ENCODE data around the gene ZNF768.
"Not testable (repeated sequence)": the region's sequence is repeated elsewhere in the genome, so short reads cannot be mapped to it uniquely, and the experiment has no call there.

ZNF768 gene

DNA sequence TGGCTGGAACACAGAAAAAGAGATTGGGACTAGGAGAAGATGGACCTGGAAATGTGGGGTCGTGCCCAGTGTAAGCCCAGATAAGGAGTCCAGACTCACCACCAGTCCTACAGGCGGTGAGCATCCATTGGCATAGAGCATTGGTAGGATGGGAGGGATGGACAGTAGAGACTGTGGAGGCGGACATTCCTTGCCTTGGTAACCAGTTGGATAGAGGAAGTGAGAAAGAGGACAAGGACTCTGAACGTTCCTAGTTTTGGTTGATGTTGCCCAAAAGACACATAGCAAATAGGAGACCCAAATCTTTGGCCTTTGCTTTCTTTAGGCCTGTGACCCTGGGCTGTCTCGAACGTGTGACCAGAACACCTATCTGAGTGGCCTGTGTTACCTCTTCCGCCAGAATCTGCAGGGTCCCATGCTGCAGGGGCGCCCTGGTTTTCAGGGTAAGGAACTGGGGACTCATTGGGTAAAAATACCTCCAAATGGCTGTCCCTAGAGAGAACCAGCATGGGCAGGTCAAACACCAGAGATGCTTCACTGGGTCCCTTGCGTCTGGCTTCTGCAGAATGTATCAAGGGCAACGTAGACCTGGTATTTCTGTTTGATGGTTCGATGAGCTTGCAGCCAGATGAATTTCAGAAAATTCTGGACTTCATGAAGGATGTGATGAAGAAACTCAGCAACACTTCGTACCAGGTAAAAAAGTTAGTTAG lies 47.4 kb downstream of the ZNF768 start:
- H3K9ac ChIP-seq (ENCODE audit: insufficient read length): no peak overlapping the region
- no peaks in the 10 kb centered on the region for H3K9me3 ChIP-seq (ENCODE audit: low read depth, low read length)
- H3K27ac ChIP-seq: no peak overlapping the region
- TF ChIP-seq FOXP2 (optimal IDR thresholded peaks at IDR 0.05; ENCODE audit: control extremely low read depth, extremely low read length, insufficient read depth): no peak
- no peak overlapping the region for H3K4me3 ChIP-seq
- no peaks in the 10 kb centered on the region for H3K36me3 ChIP-seq (ENCODE audit: insufficient read depth, low read length)
- no peak for DNase-seq (ENCODE audit: low read depth, low spot score)

DNA sequence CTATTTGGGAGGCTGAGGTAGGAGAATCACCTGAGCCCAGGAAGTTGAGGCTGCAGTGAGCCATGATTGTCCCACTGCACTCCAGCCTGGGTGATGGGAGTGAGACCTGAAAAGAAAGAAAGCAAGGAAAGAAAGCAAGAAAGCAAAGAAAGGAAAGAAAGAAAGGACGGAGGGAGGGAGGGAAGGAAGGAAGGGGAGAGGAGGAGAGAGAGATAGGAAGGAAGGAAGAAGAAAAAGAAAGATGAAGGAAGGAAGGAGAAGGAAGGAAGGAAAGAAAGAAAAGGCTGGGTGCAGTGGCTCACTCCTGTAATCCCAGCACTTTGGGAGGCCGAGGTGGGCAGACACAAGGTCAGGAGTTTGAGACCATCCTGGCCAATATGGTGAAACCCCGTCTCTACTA lies 48.6 kb downstream of the ZNF768 start:
- not testable (repeated sequence) for DNase-seq (ENCODE audit: low read depth, low spot score); H3K27ac ChIP-seq; H3K36me3 ChIP-seq (ENCODE audit: insufficient read depth, low read length); H3K9me3 ChIP-seq (ENCODE audit: low read depth, low read length); H3K4me3 ChIP-seq; H3K9ac ChIP-seq (ENCODE audit: insufficient read length)

DNA sequence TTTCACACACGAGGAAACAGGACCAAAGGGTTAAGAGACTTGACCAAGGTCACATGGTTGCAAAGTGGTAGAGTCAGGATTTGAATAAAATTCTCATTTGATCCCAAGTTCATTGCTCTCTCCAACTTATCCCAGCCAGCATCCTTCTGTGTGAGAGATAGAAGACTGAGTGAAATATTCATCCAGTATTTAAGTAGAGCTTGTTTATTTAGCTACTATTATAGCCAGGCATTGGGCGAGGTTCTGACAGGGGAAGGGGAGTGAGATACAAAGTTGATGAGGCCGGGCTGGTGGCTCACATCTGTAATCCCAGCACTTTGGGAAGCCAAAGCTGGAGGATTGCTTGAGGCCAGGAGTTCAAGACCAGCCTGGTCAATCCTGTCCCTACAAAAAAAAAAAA lies 49.4 kb downstream of the ZNF768 start:
- H3K9me3 ChIP-seq (ENCODE audit: low read depth, low read length): no peaks in the 10 kb centered on the region
- no peak overlapping the region for H3K9ac ChIP-seq (ENCODE audit: insufficient read length)
- H3K27ac ChIP-seq: no peak overlapping the region
- TF ChIP-seq FOXP2 (optimal IDR thresholded peaks at IDR 0.05; ENCODE audit: control extremely low read depth, extremely low read length, insufficient read depth): no peak
- TF ChIP-seq EZH2 (IDR thresholded peaks at IDR 0.05): no peak
- H3K36me3 ChIP-seq (ENCODE audit: insufficient read depth, low read length): no peaks in the 10 kb centered on the region
- no peak for DNase-seq (ENCODE audit: low read depth, low spot score)
- no peak overlapping the region for H3K4me3 ChIP-seq

DNA sequence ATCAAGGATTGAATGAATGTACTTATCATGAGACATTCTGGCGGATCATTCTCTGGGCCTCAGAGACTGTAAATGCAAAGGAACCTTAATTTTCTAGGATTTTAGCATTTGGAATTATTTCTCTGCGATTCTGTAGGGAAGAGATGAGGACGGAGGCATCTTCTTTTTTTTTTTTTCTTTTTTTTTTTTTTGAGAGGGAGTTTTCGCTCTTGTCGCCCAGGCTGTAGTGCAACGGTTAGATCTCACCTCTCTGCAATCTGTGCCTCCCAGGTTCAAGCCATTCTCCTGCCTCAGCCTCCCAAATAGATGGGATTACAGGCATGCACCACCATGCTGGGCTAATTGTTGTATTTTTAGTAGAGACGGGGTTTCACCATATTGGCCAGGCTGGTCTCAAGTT lies 51.7 kb downstream of the ZNF768 start:
- TF ChIP-seq EZH2 (IDR thresholded peaks at IDR 0.05): no peak
- no peak for TF ChIP-seq FOXP2 (optimal IDR thresholded peaks at IDR 0.05; ENCODE audit: control extremely low read depth, extremely low read length, insufficient read depth)
- no peak for TF ChIP-seq POLR2AphosphoS5 (IDR thresholded peaks at IDR 0.05; ENCODE audit: borderline replicate concordance, low read depth, low read length)
- Histone ChIP-seq H3K9me3 (ENCODE audit: low read depth, low read length) (no peaks in the 10 kb centered on the region), H3K4me3 (no peak overlapping the region), H3K36me3 (ENCODE audit: insufficient read depth, low read length) (no peaks in the 10 kb centered on the region), H3K9ac (ENCODE audit: insufficient read length) (no peak overlapping the region), H3K27ac (no peak overlapping the region)
- DNase-seq (ENCODE audit: low read depth, low spot score): no peak

DNA sequence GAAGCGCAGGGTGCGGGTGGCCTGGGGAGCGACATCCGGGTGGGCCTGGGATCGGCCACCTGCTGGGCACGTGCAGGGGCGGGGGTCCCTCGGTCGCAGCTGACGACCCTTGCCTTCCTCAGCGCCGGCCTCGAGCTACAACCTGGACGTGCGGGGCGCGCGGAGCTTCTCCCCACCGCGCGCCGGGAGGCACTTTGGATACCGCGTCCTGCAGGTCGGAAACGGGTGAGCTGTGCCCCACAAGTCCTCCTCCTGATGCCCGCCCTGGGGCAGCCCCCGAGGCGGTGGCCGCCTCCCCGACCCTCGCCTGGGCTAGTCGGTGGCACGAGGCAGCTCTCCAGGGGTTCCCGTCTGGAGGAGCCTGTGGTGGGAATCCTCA lies 52.3 kb downstream of the ZNF768 start:
- no peak overlapping the region for H3K4me3 ChIP-seq
- no peak overlapping the region for H3K27ac ChIP-seq
- TF ChIP-seq EZH2 (IDR thresholded peaks at IDR 0.05) (no peak), FOXP2 (optimal IDR thresholded peaks at IDR 0.05; ENCODE audit: control extremely low read depth, extremely low read length, insufficient read depth) (no peak)
- H3K36me3 ChIP-seq (ENCODE audit: insufficient read depth, low read length): no peaks in the 10 kb centered on the region
- no peak for DNase-seq (ENCODE audit: low read depth, low spot score)
- H3K9ac ChIP-seq (ENCODE audit: insufficient read length): no peak overlapping the region
- H3K9me3 ChIP-seq (ENCODE audit: low read depth, low read length): no peaks in the 10 kb centered on the region

All from SK-N-MC (cell line).